ENCODE results near the gene PLCD3. TPM values are rescaled to one million over a fixed set of nuclear protein-coding genes. Genes with fewer than 3 reads are reported as not detected.

The PLCD3 gene
- total RNA-seq, 4 donors from 2014 or later, result 1.5 to 90.8 (median 8.9) TPM

- peak; percentile 63 to 67 for DNase-seq
- Histone ChIP-seq H3K27ac (peak overlapping the region; percentile 97 to 99), H3K36me3 (no peaks in the 10 kb centered on the region), H3K4me3 (peak overlapping the region; percentile 89 to 99), H3K27me3 (no peaks in the 10 kb centered on the region), H3K4me1 (peaks cover 13 to 20% of the 10 kb centered on the region in 2 donors), H3K9me3 (no peaks in the 10 kb centered on the region)
- intact Hi-C loops (cut with DNase I; ENCODE audit: low total_unique reads), result no loop called here
- TF ChIP-seq POLR2A (IDR thresholded peaks at IDR 0.05) (no peak), CTCF (IDR thresholded peaks at IDR 0.05) (peak; percentile 70 to 87 (median 76))
Observed at GRCh38 chr17:45131616-45132319, 547 bp downstream of the PLCD3 start.

DNA sequence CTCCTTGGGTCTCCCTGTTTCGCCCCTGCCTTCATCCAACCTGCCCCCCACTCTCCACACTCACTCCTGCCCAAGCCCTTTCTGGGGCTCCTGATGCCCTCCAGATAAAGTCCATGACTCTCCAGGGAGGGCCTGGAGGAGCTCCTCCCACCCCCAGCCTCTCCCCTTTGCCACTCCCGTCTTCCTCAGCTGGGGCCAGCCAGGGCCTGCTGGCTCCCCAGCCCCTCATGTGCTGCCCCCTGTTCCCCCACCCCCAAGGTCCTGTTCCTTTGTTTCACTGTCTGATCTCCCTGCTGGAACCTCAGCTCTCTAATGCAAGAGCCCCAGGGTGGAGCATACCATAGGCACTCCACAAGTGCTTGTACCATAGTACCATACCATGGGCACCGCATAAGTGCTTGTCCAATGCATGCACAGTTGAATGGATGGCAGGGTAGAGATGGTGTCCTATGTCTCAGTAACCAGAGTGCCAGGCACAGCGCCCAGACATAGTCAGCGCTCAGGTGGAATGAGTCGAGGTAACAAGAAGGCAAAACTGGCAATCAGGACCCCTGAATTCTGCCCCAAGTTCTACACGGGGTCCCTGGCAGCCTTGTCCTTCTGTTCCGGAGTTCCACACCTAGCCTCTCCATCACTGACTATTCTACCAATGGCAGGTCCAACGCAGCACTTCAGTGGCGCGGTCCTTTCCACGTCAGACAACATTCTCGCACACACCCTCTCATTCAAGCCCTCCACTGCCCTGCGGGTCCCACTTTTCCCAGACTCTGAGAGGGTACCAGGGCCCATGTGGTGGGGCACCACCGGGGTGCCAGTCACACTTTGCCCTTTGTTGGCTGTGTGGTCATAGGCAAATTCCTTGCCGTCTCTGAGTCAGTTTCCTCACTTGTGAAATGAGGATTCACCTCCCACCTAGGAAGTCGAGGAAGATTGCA is 1.4 kb downstream of the PLCD3 start:
- Histone ChIP-seq H3K4me1 (peaks cover 9 to 20% of the 10 kb centered on the region in 2 donors), H3K9me3 (no peaks in the 10 kb centered on the region), H3K27me3 (no peaks in the 10 kb centered on the region), H3K27ac (peak overlapping the region; percentile 81 to 97), H3K4me3 (peak overlapping the region; percentile 89 to 99), H3K36me3 (no peaks in the 10 kb centered on the region)
- intact Hi-C loops (cut with DNase I; ENCODE audit: low total_unique reads), result no loop called here
- TF ChIP-seq POLR2A (IDR thresholded peaks at IDR 0.05) (no peak), CTCF (IDR thresholded peaks at IDR 0.05) (no peak)
- no peak for DNase-seq

GRCh38 chr17:45129940-45130680 is 2.2 kb downstream of the PLCD3 start:
- peaks cover 9 to 20% of the 10 kb centered on the region in 2 donors for H3K4me1 ChIP-seq
- intact Hi-C loops (cut with DNase I; ENCODE audit: low total_unique reads), result no loop called here
- no peaks in the 10 kb centered on the region for H3K36me3 ChIP-seq
- no peak overlapping the region for H3K4me3 ChIP-seq
- no peaks in the 10 kb centered on the region for H3K9me3 ChIP-seq
- no peak for TF ChIP-seq POLR2A (IDR thresholded peaks at IDR 0.05)
- TF ChIP-seq CTCF (IDR thresholded peaks at IDR 0.05), result no peak
- H3K27me3 ChIP-seq, result no peaks in the 10 kb centered on the region
- peak overlapping the region; percentile 81 to 82 for H3K27ac ChIP-seq
- no peak for DNase-seq

DNA sequence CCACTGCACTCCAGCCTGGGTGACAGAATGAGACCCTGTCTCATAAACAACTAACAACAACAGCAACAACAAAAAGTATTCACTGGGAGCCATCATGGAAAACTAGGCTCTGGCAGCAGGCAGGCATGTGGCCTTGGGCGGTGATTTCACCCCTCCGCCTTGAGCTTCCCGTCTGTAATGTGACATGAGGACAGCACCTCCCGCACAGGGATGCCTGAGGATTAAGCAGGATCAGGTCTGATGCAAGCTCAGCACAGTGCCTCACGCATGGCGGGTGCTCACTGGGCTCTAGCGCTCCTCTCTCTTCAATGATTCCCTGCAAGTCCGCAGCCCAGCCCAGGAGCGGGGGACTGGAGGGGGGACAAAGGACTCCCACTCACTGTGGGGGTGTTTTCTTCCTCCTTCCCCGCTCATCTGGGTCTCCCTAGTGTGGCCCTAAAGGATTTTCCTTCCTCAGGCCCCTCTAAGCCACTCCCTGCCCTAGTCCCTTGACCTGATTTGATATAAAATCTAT is 2.8 kb downstream of the PLCD3 start:
- peak overlapping the region; percentile 81 to 82 for H3K27ac ChIP-seq
- H3K9me3 ChIP-seq, result no peaks in the 10 kb centered on the region
- TF ChIP-seq CTCF (IDR thresholded peaks at IDR 0.05) (no peak), POLR2A (IDR thresholded peaks at IDR 0.05) (no peak)
- intact Hi-C loops (cut with DNase I; ENCODE audit: low total_unique reads), result no loop called here
- H3K27me3 ChIP-seq, result no peaks in the 10 kb centered on the region
- no peak for DNase-seq
- no peaks in the 10 kb centered on the region for H3K36me3 ChIP-seq
- H3K4me1 ChIP-seq, result peaks cover 9 to 22% of the 10 kb centered on the region in 2 donors
- no peak overlapping the region for H3K4me3 ChIP-seq
